Pulmonary artery endothelial cell (primary cell): ENCODE measurements around the gene TRPM2. TPM values are rescaled to one million over a fixed set of nuclear protein-coding genes. Genes with fewer than 3 reads are reported as not detected.

Experiments used
- DNase-seq: peaks from one replicate; pipeline ENCODE4 v3.0.0-alpha.2; 2011; ENCODE audit warnings: low read depth, low spot score
- total RNA-seq: library from RNA; depleted of rRNA; stranded (reverse); fragments of >200 nt; gene quantifications from 2 replicates; pipeline ENCODE4 v1.2.3, GENCODE V29; 2014

TRPM2 gene
- total RNA-seq, 1 donor from 2014 or later, result not detected

DNA sequence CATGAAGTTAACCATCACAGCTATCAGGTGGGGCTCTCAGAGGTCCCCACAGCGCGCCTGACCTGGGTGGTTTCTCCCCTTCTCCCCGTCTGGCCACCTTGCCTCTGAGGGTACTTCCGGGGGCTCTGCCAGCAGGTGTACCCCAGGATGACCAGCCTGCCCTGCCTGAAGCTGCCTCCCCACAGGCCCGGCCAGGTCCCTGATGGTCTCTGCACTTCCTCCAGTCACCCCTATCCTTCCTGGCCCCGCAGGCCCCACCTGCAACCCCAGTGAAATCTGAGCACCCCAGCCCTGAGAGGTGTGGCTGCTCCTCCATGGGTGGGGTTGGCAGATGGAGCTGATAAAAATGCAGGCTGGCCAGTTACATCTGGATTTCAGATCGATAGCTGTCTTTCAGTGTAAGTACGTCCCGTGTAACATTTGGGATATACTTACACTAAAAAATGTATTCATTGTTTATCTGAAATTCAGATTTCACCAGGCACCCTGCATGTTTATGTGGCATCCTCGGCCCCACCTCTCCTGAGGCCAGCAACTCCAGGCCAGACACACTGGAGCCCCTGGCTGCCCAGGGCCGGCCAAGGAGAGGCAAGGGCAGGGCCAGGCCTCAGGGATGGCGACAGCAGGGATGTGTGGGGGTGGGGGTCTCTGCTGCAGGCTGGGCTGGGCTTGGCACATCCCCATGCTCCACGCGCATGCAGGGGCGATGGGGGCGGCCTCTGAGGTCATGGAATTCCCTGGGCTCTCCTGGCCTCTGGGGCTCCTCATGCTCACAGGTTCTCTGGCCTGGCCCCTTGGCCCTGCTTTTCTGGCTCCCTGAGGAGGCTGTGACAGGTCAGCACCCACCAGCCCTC is 127.0 kb downstream of the TRPM2 start:
- no peak for DNase-seq

DNA sequence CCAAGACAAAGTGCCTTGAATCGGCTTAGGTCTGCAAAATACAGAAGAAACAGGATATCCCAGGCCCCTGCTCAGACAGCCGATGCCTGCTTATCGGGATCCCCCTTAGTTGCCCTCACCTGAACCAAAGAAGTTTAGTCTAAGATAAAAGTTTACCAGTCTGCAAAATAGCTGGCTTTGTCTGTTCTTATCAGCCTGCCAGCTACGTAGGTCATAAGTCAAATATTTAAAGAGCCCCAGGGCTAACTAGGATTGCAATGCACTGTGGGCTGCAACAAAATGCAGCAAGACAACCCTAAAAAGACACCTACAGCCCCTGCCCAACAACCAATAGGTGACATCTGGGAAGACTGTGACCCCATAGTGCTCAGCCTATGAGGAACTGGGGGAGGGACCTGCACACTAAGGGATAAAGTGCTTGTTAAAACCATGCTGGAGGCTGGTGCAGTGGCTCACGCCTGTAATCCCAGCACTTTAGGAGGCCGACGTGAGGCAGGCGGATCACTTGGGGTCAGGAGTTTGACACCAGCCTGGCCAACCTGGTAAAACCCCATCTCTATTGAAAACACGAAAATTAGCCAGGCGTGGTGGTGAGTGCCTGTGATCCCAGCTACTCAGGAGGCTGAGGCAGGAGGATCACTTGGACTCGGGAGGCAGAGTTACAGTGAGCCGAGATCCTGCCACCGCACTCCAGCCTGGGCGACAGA is 129.3 kb downstream of the TRPM2 start:
- no peak for DNase-seq

DNA sequence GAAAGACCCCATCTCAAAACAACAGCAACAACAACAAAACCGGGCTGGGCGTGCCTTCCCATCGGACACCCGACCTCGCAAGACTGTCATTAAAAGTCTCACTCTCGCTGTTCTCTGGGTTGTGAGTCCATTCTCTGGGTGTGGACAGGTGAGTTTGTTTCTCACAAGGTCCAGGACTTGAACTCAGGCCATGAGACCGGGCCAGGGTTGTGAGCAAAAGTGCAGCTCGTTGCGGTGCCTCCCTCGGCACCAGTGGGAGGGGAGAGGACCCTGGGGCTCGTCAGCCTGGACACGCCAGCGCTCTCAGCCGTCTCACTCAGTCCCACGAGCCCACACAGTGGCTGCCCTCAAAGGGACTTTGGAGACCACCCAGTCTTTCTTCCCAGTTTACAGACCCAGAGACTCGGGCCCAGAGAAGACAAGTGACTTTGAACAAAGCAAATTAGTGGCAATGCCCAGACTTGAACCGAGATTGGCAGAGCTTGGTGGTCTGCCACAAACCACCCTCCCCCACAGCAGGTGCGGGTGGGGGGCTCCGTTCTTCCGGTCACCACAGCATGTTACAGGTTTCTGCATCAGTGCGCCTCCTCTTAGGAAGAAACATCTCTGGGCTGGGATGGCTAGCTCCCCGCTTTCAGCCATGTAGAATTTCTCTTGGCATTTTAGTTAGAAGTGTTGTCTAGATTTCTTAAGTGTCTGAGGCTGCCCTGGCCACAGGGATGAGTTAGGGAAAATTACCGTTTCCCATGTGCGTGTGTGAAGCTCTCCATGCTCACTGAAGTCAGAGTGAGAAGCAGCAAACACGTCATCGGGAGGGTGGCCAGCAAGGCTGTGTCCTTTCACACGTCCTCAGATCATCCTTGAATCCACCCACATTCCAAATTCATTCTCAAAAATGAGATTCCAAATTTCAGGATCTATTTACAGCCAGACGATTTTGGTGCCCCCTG is 130.1 kb downstream of the TRPM2 start:
- DNase-seq, result no peak

DNA sequence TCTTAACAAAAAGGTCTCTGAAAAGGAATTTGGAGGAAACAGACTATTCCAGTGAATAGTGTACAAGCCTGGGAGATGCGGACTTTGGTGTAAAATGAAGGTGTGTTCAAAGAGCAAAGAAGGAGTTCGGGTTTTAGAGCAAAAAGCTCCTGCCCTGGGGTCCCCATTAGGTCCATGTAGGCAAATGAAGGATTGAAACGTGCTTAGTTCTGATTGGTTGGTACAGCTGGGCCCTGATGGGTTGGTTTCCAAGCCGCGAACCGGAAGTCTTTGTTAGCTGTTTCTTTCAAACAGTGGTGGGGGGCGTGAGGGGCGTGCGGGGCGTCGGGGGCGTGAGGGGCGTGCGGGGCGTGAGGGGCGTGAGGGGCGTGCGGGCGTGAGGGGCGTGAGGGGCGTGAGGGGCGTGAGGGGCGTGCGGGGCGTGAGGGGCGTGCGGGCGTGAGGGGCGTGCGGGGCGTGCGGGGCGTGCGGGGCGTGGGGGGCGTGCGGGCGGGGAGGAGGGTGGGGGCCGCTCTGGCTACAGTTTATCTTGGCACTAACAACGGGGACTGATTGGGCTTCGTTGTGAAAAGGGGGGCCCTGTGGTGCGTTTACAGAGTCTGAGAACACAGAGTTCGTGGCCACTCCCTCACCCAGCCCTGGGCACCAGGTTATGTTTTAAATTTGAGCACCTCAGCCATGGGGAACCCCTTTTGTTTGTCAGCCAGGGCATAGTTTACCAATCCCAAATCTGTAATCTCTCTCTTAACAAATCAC is 131.3 kb downstream of the TRPM2 start:
- no peak for DNase-seq

DNA sequence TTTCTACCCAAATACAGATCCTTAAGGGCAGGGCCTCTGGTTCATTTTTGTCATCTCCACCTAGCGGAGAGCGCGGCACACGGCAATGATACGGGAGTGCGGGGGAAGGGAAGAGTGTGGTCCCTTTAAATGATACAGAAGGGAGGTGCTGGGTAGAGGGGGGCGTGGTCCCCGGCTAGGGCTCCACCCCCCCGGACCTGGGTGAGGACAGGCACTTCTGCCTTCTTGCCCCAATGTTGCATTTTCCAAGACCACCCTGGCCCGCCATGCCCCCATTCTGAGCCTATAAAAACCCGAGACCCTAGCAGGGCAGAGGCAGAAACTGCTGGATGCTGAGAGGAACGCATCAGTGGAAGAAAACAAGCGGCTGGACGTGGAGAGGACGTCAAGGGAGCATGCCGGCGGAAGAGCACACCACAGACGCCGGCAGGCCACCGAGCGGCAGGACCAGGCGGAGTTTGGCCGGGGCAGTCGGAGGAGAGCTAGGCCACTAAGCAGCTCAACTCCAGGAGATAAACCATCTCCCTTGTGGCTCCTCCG is 131.9 kb downstream of the TRPM2 start:
- no peak for DNase-seq

DNA sequence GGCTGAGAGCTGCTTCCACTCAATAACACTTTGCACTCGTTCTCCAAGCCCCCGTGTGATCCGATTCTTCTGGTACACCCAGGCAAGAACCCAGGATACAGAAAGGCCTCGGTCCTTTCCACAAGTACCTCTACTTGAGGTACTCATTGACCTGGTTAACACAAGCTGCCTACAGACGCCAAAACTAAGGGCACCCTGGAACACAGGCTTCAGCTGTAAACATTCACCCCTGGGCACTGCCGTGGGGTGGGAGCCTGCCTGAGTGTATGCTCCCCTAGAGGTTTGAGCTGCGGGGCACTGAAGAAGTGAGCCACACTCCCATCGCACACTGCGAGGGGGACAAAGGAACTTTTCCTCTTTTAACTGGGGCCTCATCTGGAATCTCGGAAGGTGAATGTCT is 132.4 kb downstream of the TRPM2 start:
- no peak for DNase-seq

DNA sequence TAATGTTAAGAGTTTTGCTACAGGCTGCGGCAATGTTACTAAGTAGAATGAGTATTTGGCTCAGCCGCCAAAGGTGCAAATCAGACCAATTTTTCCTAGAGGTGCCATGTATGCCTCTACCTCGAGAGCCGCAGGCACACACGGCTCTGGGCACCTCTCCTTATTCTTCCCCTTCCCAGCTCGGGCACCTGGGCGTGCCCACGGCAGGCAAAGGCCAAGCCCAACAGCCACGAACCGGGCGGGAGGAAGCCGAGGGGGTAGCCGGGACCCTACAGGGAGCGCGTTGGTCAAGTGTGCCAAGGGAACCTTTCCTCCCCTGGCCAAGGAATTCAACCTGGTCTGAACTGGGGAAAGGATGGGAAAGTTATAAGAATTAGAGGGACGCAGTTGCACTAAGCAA is 132.9 kb downstream of the TRPM2 start:
- DNase-seq, result no peak

DNA sequence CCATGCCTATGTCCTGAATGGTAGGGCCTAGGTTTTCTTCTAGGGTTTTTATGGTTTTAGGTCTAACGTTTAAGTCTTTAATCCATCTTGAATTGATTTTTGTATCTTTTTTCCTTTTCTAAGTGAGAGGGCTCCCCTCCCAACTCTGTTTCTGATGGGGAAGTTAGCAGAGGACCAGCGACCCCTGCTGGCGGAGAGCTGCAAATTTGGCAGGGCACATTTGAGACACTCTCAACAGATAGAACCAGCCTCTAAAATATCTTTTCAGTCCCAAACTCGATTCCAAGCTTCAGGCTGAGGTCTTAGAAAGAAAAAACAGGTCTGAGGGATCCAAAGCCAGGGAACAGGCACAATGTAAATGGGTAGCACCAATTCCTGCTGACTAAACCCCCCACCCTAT is 134.4 kb downstream of the TRPM2 start:
- peak; percentile 10 for DNase-seq

DNA sequence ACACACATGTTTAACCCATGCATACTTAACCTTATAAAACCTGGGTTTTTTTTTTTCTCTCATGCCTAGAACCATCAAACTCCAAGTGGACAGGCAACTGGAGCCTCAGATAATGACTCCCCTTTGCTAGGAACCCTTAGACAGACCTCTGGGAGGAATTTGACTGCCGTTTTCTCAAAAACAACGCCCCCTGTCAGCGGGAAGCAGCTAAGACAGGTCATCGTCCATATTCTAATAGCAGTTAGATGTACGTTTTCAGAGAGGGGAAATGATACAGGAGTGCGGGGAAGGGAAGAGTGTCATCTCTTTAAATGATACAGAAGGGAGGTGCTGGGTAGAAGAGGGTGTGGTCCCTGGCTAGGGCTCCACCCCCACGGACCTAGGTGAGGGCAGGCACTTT is 136.5 kb downstream of the TRPM2 start:
- no peak for DNase-seq

DNA sequence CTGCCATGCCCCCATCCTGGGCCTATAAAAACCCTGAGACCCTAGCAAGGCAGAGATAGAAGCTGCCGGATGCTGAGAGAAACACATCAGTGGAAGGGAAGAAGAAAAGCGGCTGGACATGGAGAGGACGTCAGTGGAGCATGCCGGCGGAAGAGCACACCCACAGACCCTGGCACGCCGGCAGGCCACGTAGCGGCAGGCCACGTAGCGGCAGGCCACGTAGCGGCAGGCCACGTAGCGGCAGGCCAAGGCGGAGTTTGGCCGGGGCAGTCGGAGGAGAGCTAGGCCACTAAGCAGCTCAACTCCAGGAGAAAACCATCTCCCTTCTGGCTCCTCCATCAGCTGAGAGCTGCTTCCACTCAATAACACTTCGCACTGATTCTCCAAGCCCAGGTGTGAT is 137.0 kb downstream of the TRPM2 start:
- no peak for DNase-seq

DNA sequence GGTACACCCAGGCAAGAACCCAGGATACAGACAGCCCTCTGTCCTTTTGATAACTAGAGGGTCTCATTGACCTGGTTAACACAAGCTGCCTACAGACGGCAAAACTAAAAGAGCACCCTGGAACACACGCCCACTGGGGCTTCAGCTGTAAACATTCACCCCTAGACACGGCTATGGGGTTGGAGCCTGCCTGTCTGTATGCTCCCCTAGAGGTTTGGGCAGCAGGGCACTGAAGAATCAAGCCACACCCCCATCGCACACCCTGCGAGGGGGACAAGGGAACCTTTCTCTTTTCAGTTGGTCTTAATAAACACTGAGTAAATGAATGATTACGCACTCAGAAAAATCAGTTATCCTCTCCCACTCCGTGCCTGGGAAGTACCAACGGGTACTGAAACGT is 137.4 kb downstream of the TRPM2 start:
- DNase-seq, result no peak

Other genes with a start within 250 kb of the TRPM2 start
- 6.0 and 6.3 TPM in 2 replicates for gene PWP2, start 246.2 kb upstream of the TRPM2 start, total RNA-seq
- 9.9 and 10.4 TPM in 2 replicates for gene GATD3, start 219.9 kb upstream of the TRPM2 start, total RNA-seq
- gene ICOSLG, start 112.7 kb upstream of the TRPM2 start, total RNA-seq, result 0.99 and 2.1 TPM in 2 replicates
- gene DNMT3L, start 91.7 kb upstream of the TRPM2 start, total RNA-seq, result not detected in 2 replicates
- gene AIRE, start 67.7 kb upstream of the TRPM2 start, total RNA-seq, result under 0.01 TPM in 1 of 2 replicates, not detected in the other
- 205 and 317 TPM in 2 replicates for gene PFKL, start 53.6 kb upstream of the TRPM2 start, total RNA-seq
- 3.5 and 9.6 TPM in 2 replicates for gene CFAP410, start 14.2 kb upstream of the TRPM2 start, total RNA-seq
- gene LRRC3, start 101.9 kb downstream of the TRPM2 start, total RNA-seq, result 0.71 and 1.5 TPM in 2 replicates
- gene KRTAP10-1, start 186.6 kb downstream of the TRPM2 start, total RNA-seq, result not detected in 2 replicates
- gene KRTAP10-2, start 197.9 kb downstream of the TRPM2 start, total RNA-seq, result not detected in 2 replicates
- not detected in 2 replicates for gene KRTAP10-3, start 205.2 kb downstream of the TRPM2 start, total RNA-seq
- gene KRTAP10-4, start 220.1 kb downstream of the TRPM2 start, total RNA-seq, result not detected in 2 replicates
- gene KRTAP10-5, start 227.0 kb downstream of the TRPM2 start, total RNA-seq, result not detected in 2 replicates
- gene KRTAP10-6, start 238.9 kb downstream of the TRPM2 start, total RNA-seq, result not detected in 2 replicates
- not detected in 2 replicates for gene KRTAP10-7, start 247.0 kb downstream of the TRPM2 start, total RNA-seq